B cell (primary cell): ENCODE measurements around the gene TMEM108.

ENCODE experiments used
- CTCF ChIP-seq: fragments of 200-600 bp; IDR thresholded peaks from one replicate; pipeline ENCODE4 v1.8.0; 2022; ENCODE audit warnings: antibody characterized with exemption, mild to moderate bottlenecking
- EZH2 ChIP-seq: IDR thresholded peaks from 2 replicates; pipeline ENCODE4 v1.6.1; 2012; ENCODE audit warnings: borderline replicate concordance, low read depth, mild to moderate bottlenecking, moderate library complexity, low read length; ENCODE audit not compliant: insufficient read depth, poor library complexity, severe bottlenecking

GRCh38 chr3:133371181-133371580 lies 333.0 kb downstream of the TMEM108 start:
- no peak for TF ChIP-seq CTCF
- TF ChIP-seq EZH2: no peak
